Stimulated activated CD4-positive, alpha-beta T cell treated with anti-CD3 and anti-CD28 coated beads, TNF-alpha, amount 100 ng/mL, for 1 hour (primary cell): ENCODE results near the gene CSF3.

Experiments used
- DNase-seq, 3 donors: peaks; one replicate each; pipeline ENCODE4 v3.0.0-alpha.2; 2020; ENCODE audit warnings: low read depth in 3 of 3, low spot score in 1 of 3

Gene CSF3

GRCh38 chr17:40023590-40024292, 8.5 kb downstream of the CSF3 start:
- DNase-seq, result no peak

GRCh38 chr17:40024901-40025300, 9.7 kb downstream of the CSF3 start:
- DNase-seq, result no peak

GRCh38 chr17:40025559-40025958, 10.3 kb downstream of the CSF3 start:
- DNase-seq, result no peak

- peak in 1 of 3 donors; percentile 18 for DNase-seq
Measured at GRCh38 chr17:40025991-40026815, 11.0 kb downstream of the CSF3 start.

- DNase-seq, result peak; percentile 45 to 54 (median 45)
Measured at GRCh38 chr17:40026816-40027613, 11.8 kb downstream of the CSF3 start.

- DNase-seq, result no peak
Measured at GRCh38 chr17:40027614-40028012, 12.4 kb downstream of the CSF3 start.

GRCh38 chr17:40028595-40028994, 13.4 kb downstream of the CSF3 start:
- DNase-seq, result no peak

- DNase-seq, result no peak
Measured at GRCh38 chr17:40031706-40032105, 16.5 kb downstream of the CSF3 start.

- no peak for DNase-seq
Measured at GRCh38 chr17:40032322-40033320, 17.4 kb downstream of the CSF3 start.

- no peak for DNase-seq
Measured at GRCh38 chr17:40033339-40033738, 18.1 kb downstream of the CSF3 start.

GRCh38 chr17:40034426-40035161, 19.4 kb downstream of the CSF3 start:
- no peak for DNase-seq

GRCh38 chr17:40035162-40035559, 19.9 kb downstream of the CSF3 start:
- no peak for DNase-seq

- no peak for DNase-seq
Measured at GRCh38 chr17:40038882-40039513, 23.8 kb downstream of the CSF3 start.

- no peak for DNase-seq
Measured at GRCh38 chr17:40041196-40041595, 26.0 kb downstream of the CSF3 start.

GRCh38 chr17:40056379-40057015, 41.3 kb downstream of the CSF3 start:
- DNase-seq, result no peak

GRCh38 chr17:40058186-40058784, 43.0 kb downstream of the CSF3 start:
- no peak for DNase-seq

GRCh38 chr17:40058865-40059264, 43.6 kb downstream of the CSF3 start:
- DNase-seq, result no peak

GRCh38 chr17:40059729-40060475, 44.7 kb downstream of the CSF3 start:
- DNase-seq, result no peak
